OCI-LY7 (cell line): ENCODE measurements around the gene DPEP1.

ENCODE experiments used
- EZH2phosphoT487 ChIP-seq: fragments of 200-600 bp; sonication (generic); IDR thresholded peaks from 2 replicates; pipeline ENCODE4 v1.6.1; 2018; ENCODE audit warnings: low read depth, borderline replicate concordance, mild to moderate bottlenecking, mixed run types, antibody characterized with exemption, low read length, moderate library complexity, mixed read lengths
- TF ChIP-seq, protein P1 (sequence below): fragments of 200-600 bp; sonication (generic); conservative IDR thresholded peaks from 2 replicates; pipeline ENCODE4 v1.5.1; 2014; ENCODE audit warnings: mild to moderate bottlenecking, antibody characterized with exemption, low read length, moderate library complexity, mixed read lengths

DNA sequence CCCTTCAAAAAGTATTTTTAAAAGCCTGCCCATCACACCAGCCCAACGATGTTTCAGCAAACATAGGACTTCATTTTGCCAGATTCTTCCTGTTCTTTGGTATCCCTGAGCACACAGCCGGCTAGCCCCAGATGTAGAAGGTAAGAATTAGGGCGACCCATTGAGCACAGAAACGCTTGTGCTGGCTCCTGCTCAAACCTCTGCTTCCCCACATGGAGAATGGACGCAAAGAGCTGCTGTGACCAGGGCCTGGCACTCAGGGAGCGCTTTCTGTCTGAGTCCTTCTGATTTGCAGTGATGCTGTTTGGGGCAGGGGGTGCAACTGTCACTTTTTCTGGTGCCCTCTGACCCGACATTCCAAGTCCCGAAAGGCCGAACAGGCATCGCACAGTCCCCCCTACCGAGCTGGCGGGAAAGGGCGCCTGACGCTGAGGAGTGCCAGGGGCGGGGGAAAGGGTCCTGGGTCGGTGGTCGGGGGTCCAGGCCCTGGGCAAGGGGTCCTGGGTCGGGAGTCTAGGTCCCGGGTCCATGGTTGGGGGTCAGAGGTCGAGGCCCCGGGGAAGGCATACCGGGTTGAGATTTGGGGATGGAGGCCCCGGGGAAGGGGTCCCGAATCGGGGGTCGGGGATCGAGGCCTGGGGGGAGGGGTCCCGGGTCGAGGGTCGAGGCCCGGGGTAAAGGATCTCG is 43.1 kb downstream of the DPEP1 start:
- TF ChIP-seq, protein P1, sequence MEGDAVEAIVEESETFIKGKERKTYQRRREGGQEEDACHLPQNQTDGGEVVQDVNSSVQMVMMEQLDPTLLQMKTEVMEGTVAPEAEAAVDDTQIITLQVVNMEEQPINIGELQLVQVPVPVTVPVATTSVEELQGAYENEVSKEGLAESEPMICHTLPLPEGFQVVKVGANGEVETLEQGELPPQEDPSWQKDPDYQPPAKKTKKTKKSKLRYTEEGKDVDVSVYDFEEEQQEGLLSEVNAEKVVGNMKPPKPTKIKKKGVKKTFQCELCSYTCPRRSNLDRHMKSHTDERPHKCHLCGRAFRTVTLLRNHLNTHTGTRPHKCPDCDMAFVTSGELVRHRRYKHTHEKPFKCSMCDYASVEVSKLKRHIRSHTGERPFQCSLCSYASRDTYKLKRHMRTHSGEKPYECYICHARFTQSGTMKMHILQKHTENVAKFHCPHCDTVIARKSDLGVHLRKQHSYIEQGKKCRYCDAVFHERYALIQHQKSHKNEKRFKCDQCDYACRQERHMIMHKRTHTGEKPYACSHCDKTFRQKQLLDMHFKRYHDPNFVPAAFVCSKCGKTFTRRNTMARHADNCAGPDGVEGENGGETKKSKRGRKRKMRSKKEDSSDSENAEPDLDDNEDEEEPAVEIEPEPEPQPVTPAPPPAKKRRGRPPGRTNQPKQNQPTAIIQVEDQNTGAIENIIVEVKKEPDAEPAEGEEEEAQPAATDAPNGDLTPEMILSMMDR: no peak
- no peak for TF ChIP-seq EZH2phosphoT487
